Mesenteric fat pad (tissue), 1 donor: ENCODE results near the gene NSL1. TPM values are rescaled to one million over a fixed set of nuclear protein-coding genes. Genes with fewer than 3 reads are reported as not detected.
"Not testable (repeated sequence)": the region's sequence is repeated elsewhere in the genome, so short reads cannot be mapped to it uniquely, and the experiment has no call there.

Experiments used
- DNase-seq: peaks from one replicate; pipeline ENCODE4 v3.0.0-alpha.2; 2020; ENCODE audit warnings: low spot score
- total RNA-seq: library from RNA; stranded (reverse); fragmentation: NEBNext Ultra II Directional; extraction: Animal tissue kit (Norgen Biotek cat#: 25700); gene quantifications from one replicate; pipeline ENCODE4 v1.2.1, GENCODE V29; 2021
- donor health status: DM: yes; HTN: yes; CAD: no.

NSL1 gene
- total RNA-seq, 1 donor from 2014 or later, result 28.3 TPM

GRCh38 chr1:212783976-212784375 is 7.6 kb downstream of the NSL1 start:
- no peak for DNase-seq

- DNase-seq, result no peak
These were observed 9.0 kb downstream of the NSL1 start for GRCh38 chr1:212782422-212783154.

- DNase-seq, result no peak
These were observed 10.4 kb downstream of the NSL1 start for GRCh38 chr1:212781225-212781624.

GRCh38 chr1:212780759-212781158 is 10.8 kb downstream of the NSL1 start:
- no peak for DNase-seq

- not testable (repeated sequence) for DNase-seq
These were observed 12.5 kb downstream of the NSL1 start for GRCh38 chr1:212779086-212779485.

GRCh38 chr1:212777151-212777550 is 14.4 kb downstream of the NSL1 start:
- DNase-seq, result no peak

- no peak for DNase-seq
These were observed 16.3 kb downstream of the NSL1 start for GRCh38 chr1:212775241-212775640.

GRCh38 chr1:212774584-212774983 is 17.0 kb downstream of the NSL1 start:
- DNase-seq, result no peak

- DNase-seq, result no peak
These were observed 18.6 kb downstream of the NSL1 start for GRCh38 chr1:212773011-212773410.

GRCh38 chr1:212771341-212771740 is 20.2 kb downstream of the NSL1 start:
- no peak for DNase-seq

- DNase-seq, result no peak
These were observed 22.0 kb downstream of the NSL1 start for GRCh38 chr1:212769459-212770167.

- DNase-seq, result not testable (repeated sequence)
These were observed 24.8 kb downstream of the NSL1 start for GRCh38 chr1:212766825-212767224.

GRCh38 chr1:212764718-212765281 is 26.8 kb downstream of the NSL1 start:
- DNase-seq, result not testable (repeated sequence)

- DNase-seq, result no peak
These were observed 28.7 kb downstream of the NSL1 start for GRCh38 chr1:212762839-212763238.

- no peak for DNase-seq
These were observed 29.3 kb downstream of the NSL1 start for GRCh38 chr1:212762234-212762633.

- DNase-seq, result no peak
These were observed 31.3 kb downstream of the NSL1 start for GRCh38 chr1:212760126-212760823.

GRCh38 chr1:212759683-212760082 is 31.9 kb downstream of the NSL1 start:
- no peak for DNase-seq

- no peak for DNase-seq
These were observed 36.9 kb downstream of the NSL1 start for GRCh38 chr1:212754680-212755079.

- no peak for DNase-seq
These were observed 37.4 kb downstream of the NSL1 start for GRCh38 chr1:212754193-212754592.

- no peak for DNase-seq
These were observed 37.8 kb downstream of the NSL1 start for GRCh38 chr1:212753749-212754148.

GRCh38 chr1:212752934-212753497 is 38.6 kb downstream of the NSL1 start:
- DNase-seq, result no peak
